Measurements from ENCODE around the gene OR13J1. TPM values are rescaled to one million over a fixed set of nuclear protein-coding genes. Genes with fewer than 3 reads are reported as not detected.

The OR13J1 gene
- total and polyA plus RNA-seq, 2 experiments from 2014 or later = 0.15 TPM; not detected in 1

DNA sequence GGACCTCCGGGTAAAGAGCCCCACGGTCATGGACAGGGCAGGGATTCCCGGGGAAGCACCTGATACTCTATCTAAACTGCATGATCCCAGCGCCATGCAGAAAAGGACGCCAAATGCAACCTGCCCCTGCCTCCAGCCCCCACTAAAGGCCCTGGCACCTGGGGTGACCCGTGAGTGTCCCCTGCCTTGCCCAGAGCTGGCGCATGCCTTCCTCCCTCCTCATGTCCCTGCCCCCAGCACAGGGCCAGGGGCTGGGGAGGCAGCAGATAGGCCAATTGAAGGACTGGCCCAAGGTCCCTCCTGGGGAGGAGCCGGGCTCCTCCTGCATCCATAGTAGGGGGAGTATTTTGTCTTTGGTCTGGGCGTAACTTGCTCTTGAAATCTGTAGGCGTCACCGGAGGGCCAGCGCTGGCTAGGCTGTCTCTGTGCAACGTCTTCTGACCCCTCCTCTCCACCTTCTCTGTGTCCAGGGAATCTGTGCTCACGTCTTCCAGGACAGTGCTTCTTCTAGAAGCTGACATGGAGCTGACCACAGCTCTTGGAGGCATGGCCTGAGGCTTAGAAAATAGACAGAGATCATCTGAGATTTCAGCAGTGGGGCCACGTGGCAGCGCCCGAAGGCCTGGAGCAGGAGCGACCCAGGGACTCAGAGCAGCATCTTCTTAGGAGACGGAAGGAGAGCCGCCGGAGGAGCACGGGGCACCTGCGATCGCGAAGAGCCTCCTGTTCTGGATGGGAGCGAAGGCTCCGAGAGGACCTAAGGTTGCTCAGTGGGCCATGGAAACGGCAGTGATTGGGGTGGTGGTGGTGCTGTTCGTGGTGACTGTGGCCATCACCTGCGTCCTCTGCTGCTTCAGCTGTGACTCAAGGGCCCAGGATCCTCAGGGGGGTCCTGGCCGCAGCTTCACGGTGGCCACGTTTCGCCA lies 39.7 kb upstream of the OR13J1 start:
- Histone ChIP-seq H3K79me2 (replicated peaks; ENCODE audit: insufficient read depth) (no peaks in the 10 kb centered on the region), H4K20me1 (replicated peaks; ENCODE audit: insufficient read depth) (no peaks in the 10 kb centered on the region), H3K4me3 (no peak overlapping the region), H3K9me2 (ENCODE audit: insufficient read depth) (no peaks in the 10 kb centered on the region), H3K27ac (ENCODE audit: low read depth) (no peak overlapping the region), H3K27me3 (ENCODE audit: insufficient read depth) (no peaks in the 10 kb centered on the region), H3K36me3 (ENCODE audit: insufficient read depth) (no peaks in the 10 kb centered on the region), H3K4me1 (ENCODE audit: insufficient read depth) (peaks cover 20% of the 10 kb centered on the region), H3F3A (replicated peaks; ENCODE audit: low read depth) (peaks cover 4% of the 10 kb centered on the region; the same call in 1 of the 2 replicates), H2AFZ (peak overlapping the region; percentile 99), H3K4me2 (no peak overlapping the region)
- Mint-ChIP-seq H3K4me3 (no peak overlapping the region), H3K27me3 (ENCODE audit: insufficient read depth, low read depth, poor library complexity) (peaks cover 12% of the 10 kb centered on the region), H3K9me3 (no peaks in the 10 kb centered on the region), H3K36me3 (ENCODE audit: low read depth) (no peaks in the 10 kb centered on the region), H3K27ac (no peak overlapping the region), H3K4me1 (peaks cover 48% of the 10 kb centered on the region)
- DNase-seq (ENCODE audit: low spot score) (no peak), ATAC-seq (no peak)
- TF ChIP-seq, protein P1, sequence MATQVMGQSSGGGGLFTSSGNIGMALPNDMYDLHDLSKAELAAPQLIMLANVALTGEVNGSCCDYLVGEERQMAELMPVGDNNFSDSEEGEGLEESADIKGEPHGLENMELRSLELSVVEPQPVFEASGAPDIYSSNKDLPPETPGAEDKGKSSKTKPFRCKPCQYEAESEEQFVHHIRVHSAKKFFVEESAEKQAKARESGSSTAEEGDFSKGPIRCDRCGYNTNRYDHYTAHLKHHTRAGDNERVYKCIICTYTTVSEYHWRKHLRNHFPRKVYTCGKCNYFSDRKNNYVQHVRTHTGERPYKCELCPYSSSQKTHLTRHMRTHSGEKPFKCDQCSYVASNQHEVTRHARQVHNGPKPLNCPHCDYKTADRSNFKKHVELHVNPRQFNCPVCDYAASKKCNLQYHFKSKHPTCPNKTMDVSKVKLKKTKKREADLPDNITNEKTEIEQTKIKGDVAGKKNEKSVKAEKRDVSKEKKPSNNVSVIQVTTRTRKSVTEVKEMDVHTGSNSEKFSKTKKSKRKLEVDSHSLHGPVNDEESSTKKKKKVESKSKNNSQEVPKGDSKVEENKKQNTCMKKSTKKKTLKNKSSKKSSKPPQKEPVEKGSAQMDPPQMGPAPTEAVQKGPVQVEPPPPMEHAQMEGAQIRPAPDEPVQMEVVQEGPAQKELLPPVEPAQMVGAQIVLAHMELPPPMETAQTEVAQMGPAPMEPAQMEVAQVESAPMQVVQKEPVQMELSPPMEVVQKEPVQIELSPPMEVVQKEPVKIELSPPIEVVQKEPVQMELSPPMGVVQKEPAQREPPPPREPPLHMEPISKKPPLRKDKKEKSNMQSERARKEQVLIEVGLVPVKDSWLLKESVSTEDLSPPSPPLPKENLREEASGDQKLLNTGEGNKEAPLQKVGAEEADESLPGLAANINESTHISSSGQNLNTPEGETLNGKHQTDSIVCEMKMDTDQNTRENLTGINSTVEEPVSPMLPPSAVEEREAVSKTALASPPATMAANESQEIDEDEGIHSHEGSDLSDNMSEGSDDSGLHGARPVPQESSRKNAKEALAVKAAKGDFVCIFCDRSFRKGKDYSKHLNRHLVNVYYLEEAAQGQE (IDR thresholded peaks at IDR 0.05; ENCODE audit: unreplicated experiment) = no peak
- TF ChIP-seq CTCF (conservative IDR thresholded peaks at IDR 0.05; ENCODE audit: low read depth in 2 of 2) (0 out of 4 replicates have a peak, but pooled peaks of 1 of the 2 experiments have one; percentile 4), ETS1 (IDR thresholded peaks at IDR 0.05) (no peak)

GRCh38 chr9:35909274-35909673 lies 39.1 kb upstream of the OR13J1 start, which contains the start of gene SPAAR:
TSS of gene SPAAR (plus strand) at chr9:35909490. CDS start at chr9:35910464, 974 bp downstream.
- H3F3A ChIP-seq (replicated peaks; ENCODE audit: low read depth) = peaks cover 3% of the 10 kb centered on the region; the same call in 1 of the 2 replicates
- H3K4me3 Mint-ChIP-seq = peak within 1 kb of the TSS; percentile 40; the same call in 1 of the 3 replicates
- H3K27me3 Mint-ChIP-seq (ENCODE audit: insufficient read depth, low read depth, poor library complexity) = peaks cover 11% of the 10 kb centered on the region
- H3K4me1 ChIP-seq (ENCODE audit: insufficient read depth) = peaks cover 20% of the 10 kb centered on the region
- no peaks in the 10 kb centered on the region for H3K9me2 ChIP-seq (ENCODE audit: insufficient read depth)
- no peaks in the 10 kb centered on the region for H4K20me1 ChIP-seq (replicated peaks; ENCODE audit: insufficient read depth)
- DNase-seq (ENCODE audit: low spot score) = no peak
- H3K36me3 ChIP-seq (ENCODE audit: insufficient read depth) = no peaks in the 10 kb centered on the region
- H3K36me3 Mint-ChIP-seq (ENCODE audit: low read depth) = no peaks in the 10 kb centered on the region
- peak within 1 kb of the TSS; percentile 69 for H3K4me2 ChIP-seq
- no peaks in the 10 kb centered on the region for H3K9me3 Mint-ChIP-seq
- H3K4me3 ChIP-seq = no peak within 1 kb of the TSS
- peak within 1 kb of the TSS; percentile 99 for H2AFZ ChIP-seq
- peaks cover 53% of the 10 kb centered on the region for H3K4me1 Mint-ChIP-seq
- H3K27ac Mint-ChIP-seq = peak within 1 kb of the TSS; percentile 78
- no peaks in the 10 kb centered on the region for H3K79me2 ChIP-seq (replicated peaks; ENCODE audit: insufficient read depth)
- ATAC-seq = no peak
- H3K27ac ChIP-seq (ENCODE audit: low read depth) = peak within 1 kb of the TSS; percentile 60; the same call in 1 of the 2 replicates
- no peaks in the 10 kb centered on the region for H3K27me3 ChIP-seq (ENCODE audit: insufficient read depth)
- TF ChIP-seq JUNB (IDR thresholded peaks at IDR 0.05; ENCODE audit: unreplicated experiment) (no peak), NANOG (IDR thresholded peaks at IDR 0.05; ENCODE audit: borderline replicate concordance) (no peak), CREB1 (CRISPR knock-in tag; IDR thresholded peaks at IDR 0.05; ENCODE audit: low read depth) (no peak), ZNF331 (CRISPR knock-in tag; IDR thresholded peaks at IDR 0.05; ENCODE audit: low read depth) (no peak), POLR2AphosphoS5 (IDR thresholded peaks at IDR 0.05; ENCODE audit: low read depth) (no peak), ETS1 (IDR thresholded peaks at IDR 0.05) (no peak), EZH2 (IDR thresholded peaks at IDR 0.05; ENCODE audit: low read depth, unreplicated experiment) (no peak), EZH2phosphoT487 (IDR thresholded peaks at IDR 0.05; ENCODE audit: unreplicated experiment) (no peak), CTCF (conservative IDR thresholded peaks at IDR 0.05; ENCODE audit: low read depth in 2 of 2) (no peak)

Measured in GM23338 (cell line).